ENCODE data around the gene SPRED1. TPM values are rescaled to one million over a fixed set of nuclear protein-coding genes. Genes with fewer than 3 reads are reported as not detected.

Gene SPRED1
- total and polyA plus RNA-seq, 10 of the 15 experiments (the other 5 are each of a cell fraction or from before 2014, with no cell fraction given): 0.08 to 2.6 (median 0.22) TPM

DNA sequence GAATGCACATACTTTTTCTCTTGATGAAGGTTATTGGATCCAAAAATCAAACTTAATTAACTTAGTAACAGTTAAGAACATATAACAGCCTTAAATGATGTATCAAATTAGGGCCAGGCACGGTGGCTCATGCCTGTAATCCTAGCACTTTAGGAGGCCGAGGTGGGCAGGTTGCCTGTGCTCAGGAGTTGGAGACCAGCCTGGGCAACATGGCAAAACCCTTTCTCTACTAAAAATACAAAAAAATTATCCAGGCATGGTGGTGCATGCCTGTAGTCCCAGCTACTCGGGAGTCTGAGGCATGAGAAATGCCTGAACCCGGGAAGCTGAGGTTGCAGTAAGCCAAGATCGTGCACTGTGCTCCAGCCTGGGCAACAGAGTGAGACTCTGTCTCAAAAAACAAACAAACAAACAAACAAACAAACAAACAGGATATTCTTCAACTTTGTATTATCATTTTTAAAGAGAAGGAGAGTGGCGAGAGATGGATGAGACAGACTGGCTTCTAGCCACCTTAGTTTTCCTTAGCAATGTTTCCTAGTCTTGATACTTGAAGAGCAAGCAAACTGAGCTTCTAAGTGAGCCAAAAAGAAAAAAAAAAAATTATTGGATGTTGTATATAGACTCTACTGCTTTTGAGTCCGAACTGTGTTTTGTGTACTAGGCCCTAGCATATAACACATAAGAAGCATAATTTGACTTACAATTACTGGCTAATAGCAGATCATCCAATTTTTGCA, 13.8 kb downstream of the SPRED1 start (continued):
- TF ChIP-seq, protein P1, sequence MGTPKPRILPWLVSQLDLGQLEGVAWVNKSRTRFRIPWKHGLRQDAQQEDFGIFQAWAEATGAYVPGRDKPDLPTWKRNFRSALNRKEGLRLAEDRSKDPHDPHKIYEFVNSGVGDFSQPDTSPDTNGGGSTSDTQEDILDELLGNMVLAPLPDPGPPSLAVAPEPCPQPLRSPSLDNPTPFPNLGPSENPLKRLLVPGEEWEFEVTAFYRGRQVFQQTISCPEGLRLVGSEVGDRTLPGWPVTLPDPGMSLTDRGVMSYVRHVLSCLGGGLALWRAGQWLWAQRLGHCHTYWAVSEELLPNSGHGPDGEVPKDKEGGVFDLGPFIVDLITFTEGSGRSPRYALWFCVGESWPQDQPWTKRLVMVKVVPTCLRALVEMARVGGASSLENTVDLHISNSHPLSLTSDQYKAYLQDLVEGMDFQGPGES (IDR thresholded peaks at IDR 0.05): no peak
- TF ChIP-seq JUND (IDR thresholded peaks at IDR 0.05; ENCODE audit: low read depth, low read length): no peak
- no peak for TF ChIP-seq SREBF2 (IDR thresholded peaks at IDR 0.05; ENCODE audit: low read length)
- TF ChIP-seq BACH1 (IDR thresholded peaks at IDR 0.05; ENCODE audit: borderline replicate concordance): no peak

DNA sequence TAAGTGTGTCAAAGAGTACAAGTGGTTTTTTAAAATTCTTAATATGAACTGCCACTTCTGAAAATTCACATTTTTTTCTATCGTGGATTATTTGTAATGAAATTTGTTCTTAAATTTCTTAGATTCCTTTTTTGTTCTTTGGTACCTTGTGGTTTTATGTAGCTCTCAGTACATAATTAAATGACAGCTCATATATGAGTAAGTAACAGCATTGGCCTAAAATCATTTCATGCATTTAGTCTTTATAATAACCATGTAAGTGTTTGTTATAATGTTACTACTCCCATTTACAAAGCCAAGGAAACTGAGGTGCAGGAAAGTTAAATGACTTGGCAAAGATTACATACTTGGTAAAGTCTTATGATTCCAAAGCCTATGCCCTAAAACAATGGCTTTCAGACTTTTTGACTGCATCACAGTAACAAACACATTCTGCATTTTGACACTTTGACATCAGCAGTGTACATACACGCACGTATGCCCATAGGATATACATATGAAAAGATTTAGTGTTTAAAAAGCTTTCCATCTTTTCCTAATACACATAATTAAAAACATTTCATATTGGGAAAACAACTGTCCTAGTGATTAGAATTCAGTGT, 14.9 kb downstream of the SPRED1 start:
- DNase-seq (ENCODE audit: low read depth, low spot score) (no peak), ATAC-seq (no peak), FAIRE-seq (no peak)
- no peak overlapping the region for H3K27ac ChIP-seq (ENCODE audit: control insufficient read depth, insufficient read depth)
- no peaks in the 10 kb centered on the region for H3K36me3 ChIP-seq (ENCODE audit: control insufficient read depth in 2 of 2, insufficient read depth in 2 of 2, low read length in 1 of 2)
- TF ChIP-seq KAT2A (conservative IDR thresholded peaks at IDR 0.05; ENCODE audit: control insufficient read depth, low read depth, low read length) (no peak), STAT1 (conservative IDR thresholded peaks at IDR 0.05) (no peak), CHD4 (IDR thresholded peaks at IDR 0.05) (no peak)
- TF ChIP-seq, protein P2, sequence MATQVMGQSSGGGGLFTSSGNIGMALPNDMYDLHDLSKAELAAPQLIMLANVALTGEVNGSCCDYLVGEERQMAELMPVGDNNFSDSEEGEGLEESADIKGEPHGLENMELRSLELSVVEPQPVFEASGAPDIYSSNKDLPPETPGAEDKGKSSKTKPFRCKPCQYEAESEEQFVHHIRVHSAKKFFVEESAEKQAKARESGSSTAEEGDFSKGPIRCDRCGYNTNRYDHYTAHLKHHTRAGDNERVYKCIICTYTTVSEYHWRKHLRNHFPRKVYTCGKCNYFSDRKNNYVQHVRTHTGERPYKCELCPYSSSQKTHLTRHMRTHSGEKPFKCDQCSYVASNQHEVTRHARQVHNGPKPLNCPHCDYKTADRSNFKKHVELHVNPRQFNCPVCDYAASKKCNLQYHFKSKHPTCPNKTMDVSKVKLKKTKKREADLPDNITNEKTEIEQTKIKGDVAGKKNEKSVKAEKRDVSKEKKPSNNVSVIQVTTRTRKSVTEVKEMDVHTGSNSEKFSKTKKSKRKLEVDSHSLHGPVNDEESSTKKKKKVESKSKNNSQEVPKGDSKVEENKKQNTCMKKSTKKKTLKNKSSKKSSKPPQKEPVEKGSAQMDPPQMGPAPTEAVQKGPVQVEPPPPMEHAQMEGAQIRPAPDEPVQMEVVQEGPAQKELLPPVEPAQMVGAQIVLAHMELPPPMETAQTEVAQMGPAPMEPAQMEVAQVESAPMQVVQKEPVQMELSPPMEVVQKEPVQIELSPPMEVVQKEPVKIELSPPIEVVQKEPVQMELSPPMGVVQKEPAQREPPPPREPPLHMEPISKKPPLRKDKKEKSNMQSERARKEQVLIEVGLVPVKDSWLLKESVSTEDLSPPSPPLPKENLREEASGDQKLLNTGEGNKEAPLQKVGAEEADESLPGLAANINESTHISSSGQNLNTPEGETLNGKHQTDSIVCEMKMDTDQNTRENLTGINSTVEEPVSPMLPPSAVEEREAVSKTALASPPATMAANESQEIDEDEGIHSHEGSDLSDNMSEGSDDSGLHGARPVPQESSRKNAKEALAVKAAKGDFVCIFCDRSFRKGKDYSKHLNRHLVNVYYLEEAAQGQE (IDR thresholded peaks at IDR 0.05; ENCODE audit: low read depth, low read length): no peak
- ChIA-PET RAD21 (ENCODE audit: unreplicated experiment) (interaction anchor here (1.3 kb wide), 1 partner anchor 10 kb away, joined by 4 read pairs; no protein-coding TSS in a partner anchor), SMC1A (ENCODE audit: uncharacterized antibody, unreplicated experiment) (interaction anchor here (0.9 to 2.1 kb wide), 6 partner anchors 10 to 138 kb away, joined by 3 to 9 read pairs (median 5); no protein-coding TSS in a partner anchor), POLR2A (no interaction called here), CTCF (interaction anchor here (0.6 to 1.1 kb wide), 2 partner anchors 75 to 119 kb away, joined by 3 to 4 read pairs; no protein-coding TSS in a partner anchor)
- no peaks in the 10 kb centered on the region for H3K27me3 ChIP-seq (replicated peaks in 1 of 2; ENCODE audit: control insufficient read depth in 2 of 2, insufficient read depth in 2 of 2, low read length in 1 of 2)
- in situ Hi-C loops (cut with MboI) (no loop called here), intact Hi-C loops (cut with micrococcal nuclease; ENCODE audit: unreplicated experiment) (no loop called here)
- 73% methylated on average over 3 of the region's 3 CpGs for WGBS (ENCODE audit: insufficient coverage, insufficient replicate concordance, low lambda C conversion rate, missing lambda C conversion rate)
- no peak overlapping the region for H2AFZ ChIP-seq (ENCODE audit: control insufficient read depth, low read depth, low read length)
- no peaks in the 10 kb centered on the region for H4K20me1 ChIP-seq (ENCODE audit: control insufficient read depth, insufficient read depth)
- H3K79me2 ChIP-seq (ENCODE audit: control insufficient read depth, insufficient read depth, low read length): no peaks in the 10 kb centered on the region
- H3K4me3 ChIP-seq: no peak overlapping the region
- BruUV-seq (replicated peaks): no TSS peak
- no peak overlapping the region for H3K4me2 ChIP-seq (ENCODE audit: control insufficient read depth, insufficient read depth)
- no peak overlapping the region for H3K9ac ChIP-seq (ENCODE audit: control insufficient read depth, insufficient read depth, low read length)
- no peaks in the 10 kb centered on the region for H3K4me1 ChIP-seq (ENCODE audit: control insufficient read depth, insufficient read depth, low read length)
- H3K9me3 ChIP-seq (replicated peaks; ENCODE audit: control insufficient read depth, insufficient read depth, low read length): no peaks in the 10 kb centered on the region
